Mesendoderm (in vitro differentiated cells): ENCODE measurements around the gene FXYD5.

ENCODE experiments used
- DNase-seq: peaks from one replicate; pipeline ENCODE4 v3.0.0; 2013
- H2AK5ac ChIP-seq: 2 replicates; pipeline ENCODE4 v1.6.1; 2013; ENCODE audit warnings: low read length, inconsistent platforms
- H2BK120ac ChIP-seq: 2 replicates; pipeline ENCODE4 v1.6.1; 2013; ENCODE audit warnings: low read depth, mild to moderate bottlenecking, low read length, moderate library complexity, mixed read lengths
- H2BK15ac ChIP-seq: replicated peaks from 2 replicates; pipeline ENCODE4 v1.6.1; 2013; ENCODE audit warnings: low read depth, mild to moderate bottlenecking, moderate library complexity
- H2BK5ac ChIP-seq: 2 replicates; pipeline ENCODE4 v1.6.1; 2013; ENCODE audit warnings: low read length, inconsistent platforms
- H3K18ac ChIP-seq: 2 replicates; pipeline ENCODE4 v1.6.1; 2013; ENCODE audit warnings: mild to moderate bottlenecking, low read length, mixed read lengths
- H3K23ac ChIP-seq: one replicate; pipeline ENCODE4 v1.6.1; 2013; ENCODE audit warnings: low read length
- H3K27ac ChIP-seq: 2 replicates; pipeline ENCODE4 v1.5.1; 2013; ENCODE audit warnings: low read depth, mild to moderate bottlenecking, inconsistent platforms, low read length, moderate library complexity
- H3K27me3 ChIP-seq: 2 replicates; pipeline ENCODE4 v1.6.1; 2013; ENCODE audit warnings: low read length, control low read depth, mild to moderate bottlenecking, inconsistent platforms; ENCODE audit not compliant: insufficient read depth, poor library complexity
- H3K36me3 ChIP-seq: 2 replicates; pipeline ENCODE4 v1.6.1; 2013; ENCODE audit warnings: low read length, inconsistent platforms; ENCODE audit not compliant: control insufficient read depth, insufficient read depth
- H3K4ac ChIP-seq: one replicate; pipeline ENCODE4 v1.6.1; 2013; ENCODE audit warnings: low read depth, mild to moderate bottlenecking, low read length, moderate library complexity
- H3K4me1 ChIP-seq: 2 replicates; pipeline ENCODE4 v1.6.1; 2013; ENCODE audit warnings: low read depth, low read length, inconsistent platforms; ENCODE audit not compliant: control insufficient read depth
- H3K4me2 ChIP-seq: 2 replicates; pipeline ENCODE4 v1.6.1; 2013; ENCODE audit warnings: low read length
- H3K4me3 ChIP-seq: 2 replicates; pipeline ENCODE4 v1.5.1; 2013; ENCODE audit warnings: mild to moderate bottlenecking, low read length
- H3K56ac ChIP-seq: one replicate; pipeline ENCODE4 v1.6.1; 2013; ENCODE audit warnings: low read length
- H3K79me1 ChIP-seq: 2 replicates; pipeline ENCODE4 v1.6.1; 2013; ENCODE audit warnings: low read length, inconsistent platforms
- H3K79me2 ChIP-seq: 2 replicates; pipeline ENCODE4 v1.6.1; 2013; ENCODE audit warnings: mild to moderate bottlenecking, low read length; ENCODE audit not compliant: control insufficient read depth, insufficient read depth
- H3K9ac ChIP-seq: 2 replicates; pipeline ENCODE4 v1.6.1; 2013; ENCODE audit warnings: low read length, inconsistent platforms
- H4K5ac ChIP-seq: one replicate; pipeline ENCODE4 v1.6.1; 2013; ENCODE audit warnings: low read length
- H4K8ac ChIP-seq: one replicate; pipeline ENCODE4 v1.6.1; 2013; ENCODE audit warnings: low read depth, mild to moderate bottlenecking, control low read depth, low read length, moderate library complexity
- WGBS: extraction: QIAGEN DNeasy Blood & Tissue Kit; methylation state at CpG from one replicate; pipeline ENCODE4 v1.1.7; 2013; ENCODE audit warnings: low lambda C conversion rate, missing lambda C conversion rate; ENCODE audit not compliant: insufficient coverage; ENCODE audit errors: extremely low coverage; 5-methylcytosine and 5-hydroxymethylcytosine counted together

FXYD5 gene

GRCh38 chr19:35107545-35107944, 47.0 kb upstream of the FXYD5 start:
- Histone ChIP-seq H3K27ac (no peak overlapping the region), H3K79me2 (no peaks in the 10 kb centered on the region), H2BK15ac (no peak overlapping the region), H3K4me1 (no peaks in the 10 kb centered on the region), H3K4me3 (no peak overlapping the region), H3K56ac (no peak overlapping the region), H4K5ac (no peak overlapping the region), H3K23ac (no peak overlapping the region), H3K36me3 (no peaks in the 10 kb centered on the region), H2BK5ac (no peak overlapping the region), H2AK5ac (no peak overlapping the region), H4K8ac (no peak overlapping the region), H3K18ac (no peak overlapping the region), H2BK120ac (no peak overlapping the region), H3K4ac (no peak overlapping the region), H3K4me2 (no peak overlapping the region), H3K9ac (no peak overlapping the region), H3K27me3 (no peaks in the 10 kb centered on the region), H3K79me1 (no peaks in the 10 kb centered on the region)
- no peak for DNase-seq
- no CpG with 5 or more reads among the region's 5 CpGs for WGBS

- Histone ChIP-seq H3K23ac (no peak overlapping the region), H3K4me1 (no peaks in the 10 kb centered on the region), H2BK5ac (no peak overlapping the region), H4K5ac (no peak overlapping the region), H3K9ac (no peak overlapping the region), H3K27me3 (no peaks in the 10 kb centered on the region), H3K79me1 (no peaks in the 10 kb centered on the region), H3K4me2 (no peak overlapping the region), H3K4ac (no peak overlapping the region), H3K36me3 (no peaks in the 10 kb centered on the region), H2BK120ac (no peak overlapping the region), H3K27ac (no peak overlapping the region), H3K4me3 (no peak overlapping the region), H2BK15ac (no peak overlapping the region), H4K8ac (no peak overlapping the region), H3K79me2 (no peaks in the 10 kb centered on the region), H2AK5ac (no peak overlapping the region), H3K56ac (no peak overlapping the region), H3K18ac (no peak overlapping the region)
- DNase-seq: no peak
- no CpG with 5 or more reads among the region's 11 CpGs for WGBS
These were observed 45.8 kb upstream of the FXYD5 start for GRCh38 chr19:35108730-35109129.

- no CpG with 5 or more reads among the region's 22 CpGs for WGBS
- H3K18ac ChIP-seq: no peak overlapping the region
These were observed 45.0 kb upstream of the FXYD5 start for GRCh38 chr19:35109395-35110112.

GRCh38 chr19:35110974-35111373, 43.6 kb upstream of the FXYD5 start:
- H3K27ac ChIP-seq: no peak overlapping the region
- no peak overlapping the region for H3K23ac ChIP-seq
- no peak overlapping the region for H3K9ac ChIP-seq
- H3K4me2 ChIP-seq: no peak overlapping the region
- peak; percentile 36 for DNase-seq
- no peak overlapping the region for H4K8ac ChIP-seq
- no peak overlapping the region for H2BK15ac ChIP-seq
- H3K4ac ChIP-seq: no peak overlapping the region
- no peak overlapping the region for H4K5ac ChIP-seq
- H3K4me3 ChIP-seq: no peak overlapping the region
- peak overlapping the region; percentile 64 for H3K56ac ChIP-seq
- peaks cover 2% of the 10 kb centered on the region for H3K4me1 ChIP-seq
- WGBS: no CpG with 5 or more reads among the region's 9 CpGs
- no peak overlapping the region for H2AK5ac ChIP-seq
- H2BK120ac ChIP-seq: no peak overlapping the region
- no peaks in the 10 kb centered on the region for H3K79me2 ChIP-seq
- H3K79me1 ChIP-seq: no peaks in the 10 kb centered on the region
- H3K27me3 ChIP-seq: no peaks in the 10 kb centered on the region
- no peak overlapping the region for H2BK5ac ChIP-seq
- no peaks in the 10 kb centered on the region for H3K36me3 ChIP-seq
- no peak overlapping the region for H3K18ac ChIP-seq

More at GRCh38 chr19:35109395-35110112, 45.0 kb upstream of the FXYD5 start:
- H3K4me1 ChIP-seq: no peaks in the 10 kb centered on the region
- no peak overlapping the region for H2BK5ac ChIP-seq
- H3K79me2 ChIP-seq: no peaks in the 10 kb centered on the region
- H3K27ac ChIP-seq: no peak overlapping the region
- H2BK15ac ChIP-seq: no peak overlapping the region
- H3K36me3 ChIP-seq: no peaks in the 10 kb centered on the region
- no peak overlapping the region for H3K56ac ChIP-seq
- H3K79me1 ChIP-seq: no peaks in the 10 kb centered on the region
- no peak overlapping the region for H3K4me2 ChIP-seq
- H3K4ac ChIP-seq: no peak overlapping the region
- no peak overlapping the region for H3K23ac ChIP-seq
- no peak overlapping the region for H3K4me3 ChIP-seq
- H3K9ac ChIP-seq: no peak overlapping the region
- DNase-seq: no peak
- no peak overlapping the region for H4K5ac ChIP-seq
- no peaks in the 10 kb centered on the region for H3K27me3 ChIP-seq
- no peak overlapping the region for H4K8ac ChIP-seq
- H2BK120ac ChIP-seq: no peak overlapping the region
- H2AK5ac ChIP-seq: no peak overlapping the region

GRCh38 chr19:35112995-35113688, 41.4 kb upstream of the FXYD5 start:
- no peak overlapping the region for H3K56ac ChIP-seq
- no peak overlapping the region for H2BK120ac ChIP-seq
- H2AK5ac ChIP-seq: no peak overlapping the region
- no peak overlapping the region for H3K4ac ChIP-seq
- no peaks in the 10 kb centered on the region for H3K27me3 ChIP-seq
- DNase-seq: no peak
- no peak overlapping the region for H4K8ac ChIP-seq
- no peaks in the 10 kb centered on the region for H3K79me1 ChIP-seq
- no peak overlapping the region for H2BK15ac ChIP-seq
- H4K5ac ChIP-seq: no peak overlapping the region
- H3K27ac ChIP-seq: no peak overlapping the region
- no peak overlapping the region for H3K18ac ChIP-seq
- WGBS: no CpG with 5 or more reads among the region's 15 CpGs
- H3K23ac ChIP-seq: no peak overlapping the region
- H3K36me3 ChIP-seq: no peaks in the 10 kb centered on the region
- no peaks in the 10 kb centered on the region for H3K79me2 ChIP-seq
- H3K4me2 ChIP-seq: no peak overlapping the region
- H2BK5ac ChIP-seq: no peak overlapping the region
- no peak overlapping the region for H3K9ac ChIP-seq
- peaks cover 2% of the 10 kb centered on the region for H3K4me1 ChIP-seq
- H3K4me3 ChIP-seq: no peak overlapping the region
